ENCODE data around the gene RASGEF1C. TPM values are rescaled to one million over a fixed set of nuclear protein-coding genes. Genes with fewer than 3 reads are reported as not detected.

RASGEF1C gene
- polyA plus RNA-seq, 6 donors from 2014 or later: not detected

Other genes starting within 250 kb of the RASGEF1C start
- 10 to 100 TPM; 20.1 to 36.1 (median 25.3) TPM for gene RNF130, start 137.5 kb downstream of the RASGEF1C start, polyA plus RNA-seq (ENCODE audit: low read depth in 6 of 6)
- gene MAPK9, start 82.9 kb upstream of the RASGEF1C start, polyA plus RNA-seq (ENCODE audit: low read depth in 6 of 6): 10 to 100 TPM; 14.5 to 29.2 (median 23.2) TPM
- gene GFPT2, start 144.1 kb upstream of the RASGEF1C start, polyA plus RNA-seq (ENCODE audit: low read depth in 6 of 6): under 1 TPM in 2 of 6 donors, not detected in 4; 0.08 to 0.10 TPM